ENCODE data around the gene RAX2.
"Not testable (repeated sequence)": the region's sequence is repeated elsewhere in the genome, so short reads cannot be mapped to it uniquely, and the experiment has no call there.

The RAX2 gene

DNA sequence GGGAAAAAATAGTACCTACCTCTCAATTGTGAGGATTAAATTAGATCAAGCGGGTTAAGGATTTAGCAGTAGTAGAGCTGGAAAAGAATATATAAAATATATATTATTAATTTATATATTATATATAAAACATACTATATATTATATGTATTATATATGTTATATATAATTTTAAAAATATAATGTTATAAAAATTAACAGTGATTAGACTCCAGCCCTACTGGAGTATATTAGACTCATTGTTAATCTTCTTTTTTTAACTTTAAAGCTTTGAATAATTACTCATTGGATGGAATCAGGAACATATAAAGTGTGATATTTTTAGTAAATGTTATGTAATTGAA is 9.9 kb downstream of the RAX2 start:
- Histone ChIP-seq H3K9me3 (ENCODE audit: control insufficient read depth in 1 of 2, low read length in 2 of 2) (no peaks in the 10 kb centered on the region), H3K27me3 (ENCODE audit: control insufficient read depth in 1 of 2, insufficient read depth in 2 of 2, low read length in 2 of 2) (no peaks in the 10 kb centered on the region), H3K36me3 (ENCODE audit: control insufficient read depth in 1 of 2, insufficient read depth in 2 of 2, low read length in 2 of 2) (peaks cover 8 to 17% of the 10 kb centered on the region in 2 donors), H3K4me1 (ENCODE audit: control insufficient read depth in 1 of 2, insufficient read depth in 2 of 2, low read length in 2 of 2) (peaks cover 17 to 27% of the 10 kb centered on the region in 2 donors), H3K27ac (ENCODE audit: low read depth, low read length) (peak overlapping the region; percentile 98), H3K4me3 (ENCODE audit: low read depth in 1 of 2, low read length in 2 of 2) (peak overlapping the region; percentile 94 to 97), H3K9ac (ENCODE audit: low read depth in 1 of 2, low read length in 2 of 2) (peak overlapping the region in 1 of 2 donors; percentile 79)

GRCh38 chr19:3761382-3762129 is 10.5 kb downstream of the RAX2 start, which contains the start of gene APBA3:
TSS of gene APBA3 (minus strand) at chr19:3761692. CDS start at chr19:3760264, 1,428 bp downstream.
- Histone ChIP-seq H3K9me3 (ENCODE audit: control insufficient read depth in 1 of 2, low read length in 2 of 2) (no peaks in the 10 kb centered on the region), H3K27ac (ENCODE audit: low read depth, low read length) (peak within 1 kb of the TSS; percentile 98), H3K4me1 (ENCODE audit: control insufficient read depth in 1 of 2, insufficient read depth in 2 of 2, low read length in 2 of 2) (peaks cover 17 to 27% of the 10 kb centered on the region in 2 donors), H3K4me3 (ENCODE audit: low read depth in 1 of 2, low read length in 2 of 2) (peak within 1 kb of the TSS; percentile 94 to 97), H3K9ac (ENCODE audit: low read depth in 1 of 2, low read length in 2 of 2) (peak within 1 kb of the TSS; percentile 96 to 97), H3K36me3 (ENCODE audit: control insufficient read depth in 1 of 2, insufficient read depth in 2 of 2, low read length in 2 of 2) (peaks cover 7 to 12% of the 10 kb centered on the region in 2 donors), H3K27me3 (ENCODE audit: control insufficient read depth in 1 of 2, insufficient read depth in 2 of 2, low read length in 2 of 2) (no peaks in the 10 kb centered on the region)

GRCh38 chr19:3760871-3761361 is 11.1 kb downstream of the RAX2 start:
- peaks cover 17 to 27% of the 10 kb centered on the region in 2 donors for H3K4me1 ChIP-seq (ENCODE audit: control insufficient read depth in 1 of 2, insufficient read depth in 2 of 2, low read length in 2 of 2)
- peak overlapping the region; percentile 94 to 97 for H3K4me3 ChIP-seq (ENCODE audit: low read depth in 1 of 2, low read length in 2 of 2)
- no peaks in the 10 kb centered on the region for H3K27me3 ChIP-seq (ENCODE audit: control insufficient read depth in 1 of 2, insufficient read depth in 2 of 2, low read length in 2 of 2)
- H3K27ac ChIP-seq (ENCODE audit: low read depth, low read length): peak overlapping the region; percentile 76
- no peaks in the 10 kb centered on the region for H3K9me3 ChIP-seq (ENCODE audit: control insufficient read depth in 1 of 2, low read length in 2 of 2)
- H3K9ac ChIP-seq (ENCODE audit: low read depth in 1 of 2, low read length in 2 of 2): peak overlapping the region; percentile 83 to 97
- H3K36me3 ChIP-seq (ENCODE audit: control insufficient read depth in 1 of 2, insufficient read depth in 2 of 2, low read length in 2 of 2): peaks cover 4 to 8% of the 10 kb centered on the region in 2 donors

GRCh38 chr19:3759482-3760254 is 12.4 kb downstream of the RAX2 start:
- Histone ChIP-seq H3K27ac (ENCODE audit: low read depth, low read length) (no peak overlapping the region), H3K4me1 (ENCODE audit: control insufficient read depth in 1 of 2, insufficient read depth in 2 of 2, low read length in 2 of 2) (peaks cover 17 to 27% of the 10 kb centered on the region in 2 donors), H3K27me3 (ENCODE audit: control insufficient read depth in 1 of 2, insufficient read depth in 2 of 2, low read length in 2 of 2) (no peaks in the 10 kb centered on the region), H3K4me3 (ENCODE audit: low read depth in 1 of 2, low read length in 2 of 2) (no peak overlapping the region), H3K9ac (ENCODE audit: low read depth in 1 of 2, low read length in 2 of 2) (no peak overlapping the region), H3K9me3 (ENCODE audit: control insufficient read depth in 1 of 2, low read length in 2 of 2) (no peaks in the 10 kb centered on the region), H3K36me3 (ENCODE audit: control insufficient read depth in 1 of 2, insufficient read depth in 2 of 2, low read length in 2 of 2) (peaks cover 0 to 3% of the 10 kb centered on the region in 2 donors)

DNA sequence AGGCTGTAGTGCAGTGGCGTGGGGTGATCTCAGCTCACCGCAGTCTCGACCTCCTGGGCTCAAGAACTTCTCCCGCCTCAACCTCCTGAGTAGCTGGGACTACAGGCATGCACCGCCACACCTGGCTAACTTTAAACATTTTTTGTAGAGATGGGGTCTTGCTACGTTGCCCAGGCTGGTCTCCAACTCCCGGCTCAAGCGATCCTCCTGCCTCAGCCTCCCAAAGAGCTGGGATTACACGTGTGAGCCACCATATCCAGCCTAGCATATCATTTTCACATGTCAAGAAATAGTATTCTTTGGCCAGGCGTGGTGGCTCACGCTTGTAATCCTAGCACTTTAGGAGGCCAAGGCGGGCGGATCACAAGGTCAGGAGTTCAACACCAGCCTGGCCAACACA is 13.7 kb downstream of the RAX2 start:
- H3K9me3 ChIP-seq (ENCODE audit: control insufficient read depth in 1 of 2, low read length in 2 of 2); H3K27ac ChIP-seq (ENCODE audit: low read depth, low read length); H3K27me3 ChIP-seq (ENCODE audit: control insufficient read depth in 1 of 2, insufficient read depth in 2 of 2, low read length in 2 of 2); H3K4me3 ChIP-seq (ENCODE audit: low read depth in 1 of 2, low read length in 2 of 2); H3K9ac ChIP-seq (ENCODE audit: low read depth in 1 of 2, low read length in 2 of 2); H3K36me3 ChIP-seq (ENCODE audit: control insufficient read depth in 1 of 2, insufficient read depth in 2 of 2, low read length in 2 of 2): not testable (repeated sequence)
- peaks cover 17 to 24% of the 10 kb centered on the region in 2 donors for H3K4me1 ChIP-seq (ENCODE audit: control insufficient read depth in 1 of 2, insufficient read depth in 2 of 2, low read length in 2 of 2)

- not testable (repeated sequence) for H3K4me3 ChIP-seq (ENCODE audit: low read depth in 1 of 2, low read length in 2 of 2); H3K27ac ChIP-seq (ENCODE audit: low read depth, low read length); H3K36me3 ChIP-seq (ENCODE audit: control insufficient read depth in 1 of 2, insufficient read depth in 2 of 2, low read length in 2 of 2); H3K9me3 ChIP-seq (ENCODE audit: control insufficient read depth in 1 of 2, low read length in 2 of 2); H3K27me3 ChIP-seq (ENCODE audit: control insufficient read depth in 1 of 2, insufficient read depth in 2 of 2, low read length in 2 of 2); H3K9ac ChIP-seq (ENCODE audit: low read depth in 1 of 2, low read length in 2 of 2)
- H3K4me1 ChIP-seq (ENCODE audit: control insufficient read depth in 1 of 2, insufficient read depth in 2 of 2, low read length in 2 of 2): peaks cover 17 to 21% of the 10 kb centered on the region in 2 donors
Observed at GRCh38 chr19:3757705-3758104, 14.3 kb downstream of the RAX2 start.

- Histone ChIP-seq H3K9ac (ENCODE audit: low read depth in 1 of 2, low read length in 2 of 2) (no peak overlapping the region), H3K4me3 (ENCODE audit: low read depth in 1 of 2, low read length in 2 of 2) (no peak overlapping the region), H3K4me1 (ENCODE audit: control insufficient read depth in 1 of 2, insufficient read depth in 2 of 2, low read length in 2 of 2) (no peaks in the 10 kb centered on the region), H3K27ac (ENCODE audit: low read depth, low read length) (no peak overlapping the region), H3K27me3 (ENCODE audit: control insufficient read depth in 1 of 2, insufficient read depth in 2 of 2, low read length in 2 of 2) (no peaks in the 10 kb centered on the region), H3K9me3 (ENCODE audit: control insufficient read depth in 1 of 2, low read length in 2 of 2) (no peaks in the 10 kb centered on the region), H3K36me3 (ENCODE audit: control insufficient read depth in 1 of 2, insufficient read depth in 2 of 2, low read length in 2 of 2) (peaks cover 18 to 34% of the 10 kb centered on the region in 2 donors)
Observed at GRCh38 chr19:3753631-3754410, 18.2 kb downstream of the RAX2 start.

GRCh38 chr19:3752492-3752891 is 19.5 kb downstream of the RAX2 start:
- Histone ChIP-seq H3K4me1 (ENCODE audit: control insufficient read depth in 1 of 2, insufficient read depth in 2 of 2, low read length in 2 of 2) (no peaks in the 10 kb centered on the region), H3K9ac (ENCODE audit: low read depth in 1 of 2, low read length in 2 of 2) (no peak overlapping the region), H3K9me3 (ENCODE audit: control insufficient read depth in 1 of 2, low read length in 2 of 2) (no peaks in the 10 kb centered on the region), H3K27me3 (ENCODE audit: control insufficient read depth in 1 of 2, insufficient read depth in 2 of 2, low read length in 2 of 2) (no peaks in the 10 kb centered on the region), H3K4me3 (ENCODE audit: low read depth in 1 of 2, low read length in 2 of 2) (no peak overlapping the region), H3K27ac (ENCODE audit: low read depth, low read length) (no peak overlapping the region), H3K36me3 (ENCODE audit: control insufficient read depth in 1 of 2, insufficient read depth in 2 of 2, low read length in 2 of 2) (peaks cover 18 to 37% of the 10 kb centered on the region in 2 donors)

GRCh38 chr19:3751236-3751635 is 20.8 kb downstream of the RAX2 start:
- Histone ChIP-seq H3K9me3 (ENCODE audit: control insufficient read depth in 1 of 2, low read length in 2 of 2) (no peaks in the 10 kb centered on the region), H3K27ac (ENCODE audit: low read depth, low read length) (no peak overlapping the region), H3K9ac (ENCODE audit: low read depth in 1 of 2, low read length in 2 of 2) (no peak overlapping the region), H3K4me1 (ENCODE audit: control insufficient read depth in 1 of 2, insufficient read depth in 2 of 2, low read length in 2 of 2) (no peaks in the 10 kb centered on the region), H3K27me3 (ENCODE audit: control insufficient read depth in 1 of 2, insufficient read depth in 2 of 2, low read length in 2 of 2) (no peaks in the 10 kb centered on the region), H3K4me3 (ENCODE audit: low read depth in 1 of 2, low read length in 2 of 2) (no peak overlapping the region), H3K36me3 (ENCODE audit: control insufficient read depth in 1 of 2, insufficient read depth in 2 of 2, low read length in 2 of 2) (peaks cover 18 to 48% of the 10 kb centered on the region in 2 donors)
